ENCODE measurements around the gene AUH. TPM values are rescaled to one million over a fixed set of nuclear protein-coding genes. Genes with fewer than 3 reads are reported as not detected.

The AUH gene
- total RNA-seq, 1 experiment from 2014 or later = 21.7 TPM

GRCh38 chr9:91207729-91208418, 153.8 kb downstream of the AUH start:
- H3K56ac ChIP-seq (ENCODE audit: insufficient read length, low read depth, low read length) = no peak overlapping the region
- H3K79me2 ChIP-seq (ENCODE audit: insufficient read depth, low read length) = no peaks in the 10 kb centered on the region
- DNase-seq = no peak
- H2BK5ac ChIP-seq (ENCODE audit: insufficient read length, low read length) = no peak overlapping the region
- H3K27ac Mint-ChIP-seq = peak overlapping the region in 1 of 3 experiments; percentile 47; a peak in 1 of 7 replicates
- H4K20me1 ChIP-seq (ENCODE audit: control insufficient read depth, insufficient read depth, insufficient read length) = no peaks in the 10 kb centered on the region
- H2BK15ac ChIP-seq (ENCODE audit: low read depth, low read length) = no peak overlapping the region
- no peak overlapping the region for H4K91ac ChIP-seq (ENCODE audit: insufficient read length, low read depth, low read length)
- H3K4me1 ChIP-seq (ENCODE audit: insufficient read depth, low read length) = no peaks in the 10 kb centered on the region
- no peaks in the 10 kb centered on the region for H3K27me3 Mint-ChIP-seq (ENCODE audit: low read depth)
- no peak overlapping the region for H3K14ac ChIP-seq (ENCODE audit: insufficient read depth, low read length)
- no peak overlapping the region for H2BK12ac ChIP-seq (ENCODE audit: insufficient read length, low read depth, low read length)
- WGBS (ENCODE audit: extremely low coverage, insufficient read length, low lambda C conversion rate) = no CpG with 5 or more reads among the region's 8 CpGs
- H3K4ac ChIP-seq (ENCODE audit: low read depth, low read length) = no peak overlapping the region
- H2BK20ac ChIP-seq (ENCODE audit: low read depth, low read length, poor library complexity, severe bottlenecking) = no peak overlapping the region
- no peaks in the 10 kb centered on the region for H3K79me1 ChIP-seq (ENCODE audit: insufficient read depth, low read depth, low read length, poor library complexity, severe bottlenecking)
- H3K9ac ChIP-seq (ENCODE audit: extremely low read depth, insufficient read length, low read length) = no peak overlapping the region
- H3K36me3 Mint-ChIP-seq (ENCODE audit: insufficient read depth in 1 of 3, low read depth in 3 of 3) = peaks cover 4 to 7% (median 5%) of the 10 kb centered on the region in 3 experiments; a peak in 4 of 7 replicates
- no peaks in the 10 kb centered on the region for H3K9me3 ChIP-seq (ENCODE audit: control insufficient read depth, low read depth, low read length)
- H3K18ac ChIP-seq (ENCODE audit: insufficient read length, low read depth, low read length) = no peak overlapping the region
- no peak overlapping the region for H3K4me2 ChIP-seq (ENCODE audit: insufficient read depth, insufficient read length, low read length)
- TF ChIP-seq CTCF (conservative IDR thresholded peaks at IDR 0.05) = no peak
- H3K4me3 Mint-ChIP-seq = no peak overlapping the region
- H3K9me3 Mint-ChIP-seq = peaks cover 4 to 6% of the 10 kb centered on the region in 2 experiments; a peak in 3 of 5 replicates
- no peak overlapping the region for H3T11ph ChIP-seq (ENCODE audit: low read length)
- H3K23ac ChIP-seq (ENCODE audit: insufficient read length, low read depth, low read length) = no peak overlapping the region
- H2AFZ ChIP-seq (ENCODE audit: low read length) = no peak overlapping the region
- H2BK120ac ChIP-seq (ENCODE audit: low read depth, low read length, poor library complexity, severe bottlenecking) = no peak overlapping the region
- no peak overlapping the region for H2AK5ac ChIP-seq (ENCODE audit: insufficient read length, low read length)
- H3K23me2 ChIP-seq (ENCODE audit: insufficient read length, low read depth, low read length, poor library complexity, severe bottlenecking) = no peaks in the 10 kb centered on the region
- H4K8ac ChIP-seq (replicated peaks; ENCODE audit: insufficient read length, low read depth, low read length) = no peak overlapping the region
- H3K27me3 ChIP-seq (ENCODE audit: insufficient read depth, low read length) = no peaks in the 10 kb centered on the region
- H3K4me1 Mint-ChIP-seq = peaks cover 6 to 7% of the 10 kb centered on the region in 2 experiments; a peak in 2 of 4 replicates
- no peak overlapping the region for H3K27ac ChIP-seq (ENCODE audit: insufficient read length, low read depth, low read length)
- H4K5ac ChIP-seq (ENCODE audit: insufficient read length, low read depth, low read length) = no peak overlapping the region
